HG03066 (cell line): ENCODE results near the gene MYO5A.
A peak's percentile ranks its signal among the peaks of the same experiment; 100 is the strongest.
"Not testable (repeated sequence)": the region's sequence is repeated elsewhere in the genome, so short reads cannot be mapped to it uniquely, and the experiment has no call there.

ENCODE experiments used
- ATAC-seq: cut with Tn5 transposase; IDR thresholded peaks from one replicate; pipeline ENCODE4 v1.9.1; 2021; ENCODE audit warnings: low read depth; ENCODE audit not compliant: unreplicated experiment

Gene MYO5A

DNA sequence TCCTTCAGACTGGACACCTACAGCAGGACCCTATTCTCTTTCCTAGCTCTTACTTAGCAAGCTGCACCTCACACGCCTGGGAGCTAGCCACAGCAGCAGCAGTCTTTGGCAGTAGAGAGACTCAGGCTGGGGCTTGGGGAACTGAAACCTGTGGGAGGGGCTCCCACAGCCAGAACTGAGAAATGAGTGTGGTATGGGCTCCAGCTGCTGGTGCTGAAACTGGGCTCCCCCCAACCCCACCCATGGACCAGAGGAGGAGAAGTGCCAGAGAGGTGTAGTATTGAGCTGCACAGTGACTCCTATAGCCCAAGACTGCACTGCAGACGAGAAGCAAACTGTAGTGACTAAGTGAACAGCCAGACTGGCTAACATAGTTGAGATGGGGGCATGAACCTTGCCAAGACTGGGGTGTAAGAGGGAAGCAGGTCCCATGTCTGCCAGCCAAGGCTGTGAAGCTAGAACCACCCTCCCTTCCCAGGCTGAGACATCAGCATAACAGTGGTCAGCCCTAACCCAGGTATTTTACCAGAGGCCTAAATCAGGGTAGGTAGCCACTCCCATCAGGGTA lies 62.5 kb downstream of the MYO5A start:
- peak; percentile 94 for ATAC-seq

DNA sequence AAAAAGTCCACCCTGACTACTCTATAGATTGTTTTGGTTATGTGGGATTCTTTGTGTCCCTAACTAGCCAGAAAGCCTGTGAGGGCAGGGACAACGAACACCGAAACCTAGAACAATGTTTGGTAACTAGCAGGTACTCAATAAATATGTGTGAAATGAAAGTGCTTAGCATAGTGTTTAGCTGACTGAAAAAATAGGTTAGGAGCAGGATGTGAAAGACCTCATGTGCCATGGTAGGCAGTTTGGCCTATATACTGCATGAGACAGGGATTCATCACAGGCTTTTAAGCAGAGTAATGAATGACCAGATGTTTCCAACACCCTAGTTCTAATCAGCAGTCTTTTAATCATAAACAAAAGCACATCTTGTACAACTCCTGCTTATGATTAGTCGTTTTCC lies 64.2 kb downstream of the MYO5A start:
- peak; percentile 51 for ATAC-seq

DNA sequence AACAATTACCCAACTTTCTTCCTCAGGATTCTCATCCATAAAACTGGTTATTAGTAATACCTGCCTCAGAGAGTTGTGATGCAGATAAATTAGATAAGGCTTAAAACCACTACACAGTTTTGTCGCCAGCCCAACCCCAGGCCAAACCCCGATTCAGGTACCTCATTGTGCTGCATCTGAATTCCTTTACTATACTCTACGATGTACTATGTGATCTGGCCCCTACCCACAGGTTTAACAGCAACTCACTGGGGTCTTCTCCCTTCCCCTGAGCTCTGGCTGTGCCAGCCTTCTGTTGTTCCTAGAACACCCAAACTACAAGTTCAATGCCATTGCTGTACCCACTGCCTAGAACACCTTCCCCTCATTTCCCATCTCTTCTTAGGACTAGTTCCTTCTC lies 64.6 kb downstream of the MYO5A start:
- ATAC-seq, result no peak

DNA sequence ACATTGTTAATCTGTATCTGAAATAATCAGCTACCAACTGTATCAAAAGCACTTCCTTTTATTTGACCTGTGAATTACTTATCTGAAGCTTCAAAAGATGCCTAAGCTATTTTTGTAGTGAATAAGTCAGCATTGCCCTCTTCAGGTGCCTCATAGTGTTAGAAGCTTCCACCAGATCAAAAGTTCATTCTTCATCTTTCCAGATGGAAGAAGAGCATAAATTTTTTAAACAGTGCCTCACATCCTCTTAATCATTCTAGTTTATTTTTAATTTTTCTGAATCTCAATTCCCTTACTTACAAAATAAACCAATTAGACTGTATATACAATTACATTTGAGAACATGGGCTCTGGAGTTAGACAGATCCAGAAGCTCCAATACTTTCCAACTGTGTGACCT lies 65.0 kb downstream of the MYO5A start:
- no peak for ATAC-seq

DNA sequence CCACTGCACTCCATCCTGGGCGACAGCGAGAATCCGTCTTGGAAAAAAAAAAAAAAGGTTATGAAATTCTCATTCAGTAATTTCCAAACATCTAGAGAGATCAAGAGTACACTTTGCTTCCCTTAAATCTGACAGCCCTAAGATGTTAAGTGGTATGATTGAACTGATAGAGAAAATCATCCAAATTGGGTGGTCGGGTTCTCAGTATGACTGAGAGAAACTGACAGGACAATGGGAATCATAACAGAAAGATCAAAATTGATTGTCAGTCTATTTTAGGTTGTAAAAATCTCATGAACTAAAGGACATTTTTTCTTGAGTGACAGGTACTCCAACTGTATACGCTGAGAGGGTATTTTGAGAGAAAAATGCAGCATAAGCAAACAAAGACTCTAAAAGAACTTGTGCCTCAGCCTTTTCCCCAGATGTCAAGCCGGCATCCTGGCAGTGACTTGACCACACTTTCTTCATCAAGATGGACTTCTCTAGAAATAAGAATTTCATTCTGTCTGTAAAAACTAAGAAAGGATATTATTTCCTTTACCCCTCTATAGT lies 65.8 kb downstream of the MYO5A start:
- ATAC-seq, result no peak

DNA sequence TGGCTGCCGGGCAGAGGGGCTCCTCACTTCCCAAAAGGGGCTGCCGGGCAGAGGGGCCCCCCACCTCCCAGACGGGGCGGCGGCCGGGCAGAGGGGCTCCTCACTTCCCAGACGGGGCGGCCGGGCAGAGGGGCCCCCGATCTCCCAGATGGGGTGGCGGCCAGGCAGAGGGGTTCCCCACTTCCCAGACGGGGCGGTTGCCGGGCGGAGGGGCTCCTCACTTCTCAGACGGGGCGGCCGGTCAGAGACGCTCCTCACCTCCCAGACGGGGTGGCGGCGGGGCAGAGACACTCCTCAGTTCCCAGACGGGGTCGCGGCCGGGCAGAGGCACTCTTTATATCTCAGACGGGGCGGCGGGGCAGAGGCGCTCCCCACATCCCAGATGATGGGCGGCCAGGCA lies 69.0 kb downstream of the MYO5A start:
- not testable (repeated sequence) for ATAC-seq

DNA sequence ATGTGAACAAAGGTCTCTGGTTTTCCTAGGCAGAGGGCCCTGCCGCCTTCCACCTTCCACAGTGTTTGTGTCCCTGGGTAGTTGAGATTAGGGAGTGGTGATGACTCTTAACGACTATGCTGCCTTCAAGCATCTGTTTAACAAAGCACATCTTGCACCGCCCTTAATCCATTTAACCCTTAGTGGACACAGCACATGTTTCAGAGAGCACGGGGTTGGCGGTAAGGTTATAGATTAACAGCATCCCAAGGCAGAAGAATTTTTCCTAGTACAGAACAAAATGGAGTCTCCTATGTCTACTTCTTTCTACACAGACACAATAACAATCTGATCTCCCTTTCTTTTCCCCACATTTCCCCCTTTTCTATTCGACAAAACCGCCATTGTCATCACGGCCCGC lies 69.4 kb downstream of the MYO5A start:
- ATAC-seq, result not testable (repeated sequence)

- no peak for ATAC-seq
Measured at GRCh38 chr15:52448011-52448890, 80.4 kb downstream of the MYO5A start.

GRCh38 chr15:52445954-52446353 lies 82.7 kb downstream of the MYO5A start:
- ATAC-seq, result no peak

- no peak for ATAC-seq
Measured at GRCh38 chr15:52445553-52445952, 83.1 kb downstream of the MYO5A start.

DNA sequence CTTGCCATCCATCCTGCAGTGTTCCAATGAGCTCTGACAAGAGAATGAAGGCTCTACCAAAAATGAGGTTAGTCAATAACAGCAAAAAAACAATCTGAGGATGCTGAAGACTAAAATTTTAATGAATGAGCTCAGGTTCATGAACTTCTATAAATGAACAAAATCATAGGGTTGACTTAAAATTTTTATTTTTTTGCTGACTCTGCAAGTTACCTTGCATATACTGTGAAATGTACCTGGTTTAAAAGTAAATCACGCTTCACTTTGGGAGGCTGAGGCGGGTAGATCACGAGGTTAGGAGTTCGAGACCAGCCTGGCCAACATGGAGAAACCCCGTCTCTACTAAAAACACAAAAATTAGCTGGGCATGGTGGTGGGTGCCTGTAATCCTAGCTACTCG lies 85.5 kb downstream of the MYO5A start:
- not testable (repeated sequence) for ATAC-seq

DNA sequence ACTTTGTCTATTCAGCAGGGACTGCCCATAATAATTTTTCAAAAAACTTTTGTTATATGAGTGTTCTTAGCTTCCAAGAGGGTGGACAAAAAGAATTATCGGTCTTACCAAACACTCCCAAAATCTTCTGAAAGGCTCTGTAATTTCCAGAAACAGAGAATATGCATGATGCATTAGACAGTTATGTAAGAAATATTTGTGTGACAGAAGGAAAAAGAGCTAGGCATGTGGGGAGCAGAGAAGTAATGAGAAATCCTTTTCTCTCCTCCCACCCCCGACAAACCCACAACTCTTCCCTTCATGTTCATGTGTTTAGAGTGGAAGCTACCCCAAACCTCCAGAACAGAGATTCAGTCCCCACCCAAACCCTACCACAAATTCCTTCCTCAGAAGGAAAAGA lies 86.8 kb downstream of the MYO5A start:
- no peak for ATAC-seq

DNA sequence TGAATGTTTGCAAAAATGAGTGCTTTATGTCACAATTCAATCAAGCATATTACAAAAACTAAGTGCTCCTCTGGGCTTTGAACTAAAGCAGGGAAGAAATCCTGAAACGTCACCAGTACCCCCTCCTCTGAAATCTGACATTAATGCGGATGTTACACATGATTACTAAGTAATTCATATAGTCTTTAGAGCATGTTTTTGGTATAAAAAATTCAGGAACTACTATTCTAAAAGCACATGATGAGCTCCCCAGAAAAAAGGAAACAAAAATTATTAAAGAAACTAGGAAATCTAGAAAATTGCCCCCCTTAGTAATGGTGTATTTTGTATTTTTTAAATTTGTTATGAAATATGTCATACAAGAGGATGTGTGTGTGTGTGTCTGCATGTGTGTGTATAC lies 87.7 kb downstream of the MYO5A start:
- ATAC-seq, result no peak

GRCh38 chr15:52440414-52440813 lies 88.3 kb downstream of the MYO5A start:
- ATAC-seq, result no peak

DNA sequence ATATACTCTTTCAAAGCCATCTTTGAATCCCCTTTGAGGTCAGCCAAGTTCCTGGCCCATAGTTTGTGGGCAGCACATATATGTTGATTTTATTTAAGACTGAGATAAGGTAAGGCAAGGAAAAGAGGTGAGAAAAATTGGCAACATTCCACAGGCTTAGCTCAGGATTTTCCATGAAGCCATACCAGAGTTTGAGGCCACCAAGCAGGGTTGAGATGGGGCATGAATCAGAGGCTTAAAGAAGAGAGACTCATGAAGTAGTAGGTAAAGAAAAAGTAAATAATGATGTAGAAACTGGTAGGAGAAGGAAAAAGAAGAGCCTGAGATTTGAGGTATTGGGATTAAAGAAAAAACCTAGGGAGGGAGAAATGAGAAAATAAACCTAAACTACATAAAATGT lies 89.2 kb downstream of the MYO5A start:
- no peak for ATAC-seq

GRCh38 chr15:52439042-52439441 lies 89.6 kb downstream of the MYO5A start:
- ATAC-seq, result not testable (repeated sequence)

- no peak for ATAC-seq
Measured at GRCh38 chr15:52438047-52438446, 90.6 kb downstream of the MYO5A start.

DNA sequence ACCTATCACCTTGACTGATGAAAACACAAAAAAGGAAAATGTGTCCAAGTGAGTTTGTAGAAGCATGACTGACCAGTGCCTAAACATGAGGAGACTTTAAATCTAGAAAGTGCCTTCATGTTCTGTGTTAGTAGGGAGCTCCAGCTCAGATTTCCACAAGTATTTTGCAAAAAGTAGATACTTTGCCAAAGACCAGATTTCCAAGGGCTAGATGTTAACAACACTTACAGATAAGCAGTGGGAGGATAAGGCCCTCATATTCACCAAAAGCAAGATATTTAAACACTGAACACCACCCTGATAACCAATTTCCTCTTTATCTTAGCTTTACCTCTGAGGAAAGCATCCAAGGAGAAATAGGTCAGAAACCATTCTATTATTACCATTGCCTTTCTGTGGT lies 91.0 kb downstream of the MYO5A start:
- no peak for ATAC-seq

DNA sequence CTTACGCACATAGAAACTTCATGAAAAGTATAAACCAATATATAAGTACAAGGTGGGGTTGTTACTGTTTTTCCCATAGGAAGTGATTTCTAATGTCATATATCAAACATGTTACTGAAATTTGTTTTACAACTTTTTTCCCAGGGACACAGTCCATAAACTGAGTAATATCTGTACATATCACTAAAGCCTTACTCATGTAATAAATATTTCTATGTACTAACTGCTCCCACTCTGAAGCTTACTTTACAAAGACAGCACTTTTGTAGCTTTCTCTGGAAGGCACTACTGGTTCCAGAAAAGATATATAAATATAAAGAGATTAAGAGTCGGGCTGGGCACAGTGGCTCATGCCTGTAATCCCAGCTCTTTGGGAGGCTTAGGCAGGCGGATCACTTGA lies 91.7 kb downstream of the MYO5A start:
- ATAC-seq, result no peak

GRCh38 chr15:52434885-52435284 lies 93.8 kb downstream of the MYO5A start:
- no peak for ATAC-seq

DNA sequence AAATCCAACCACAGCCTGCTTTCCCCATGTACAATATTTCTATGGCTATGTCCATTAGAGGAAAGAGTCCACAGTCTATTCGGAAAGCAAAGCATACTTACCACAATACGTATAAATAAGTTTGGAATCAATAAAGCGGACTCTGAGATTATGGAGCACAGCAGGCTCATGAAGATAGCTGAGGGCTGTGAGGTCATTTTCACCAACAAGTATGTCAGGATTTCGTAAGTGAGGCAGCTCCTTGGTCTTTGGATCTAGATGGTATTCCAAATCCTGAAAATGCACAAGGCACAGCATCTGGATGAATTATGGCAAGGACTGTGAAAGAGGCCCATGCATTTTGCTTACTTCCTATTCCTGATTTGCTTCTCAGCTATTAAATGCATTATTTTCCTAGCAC lies 100.4 kb downstream of the MYO5A start:
- ATAC-seq, result no peak

- ATAC-seq, result no peak
Measured at GRCh38 chr15:52427804-52428203, 100.9 kb downstream of the MYO5A start.
